Activated CD4-positive, CD25-positive, alpha-beta regulatory T cell (primary cell): ENCODE measurements around the gene PPIL4.

ENCODE experiments used
- DNase-seq, 4 experiments: peaks; one replicate each; lab custom pipeline; 2025; lab: John Stamatoyannopoulos, UW

PPIL4 gene

GRCh38 chr6:149458806-149459205, 87.0 kb downstream of the PPIL4 start:
- no peak for DNase-seq

- no peak for DNase-seq
Measured at GRCh38 chr6:149458196-149458595, 87.6 kb downstream of the PPIL4 start.

GRCh38 chr6:149457316-149457884, 88.4 kb downstream of the PPIL4 start:
- DNase-seq, result no peak

GRCh38 chr6:149456311-149457021, 89.4 kb downstream of the PPIL4 start:
- DNase-seq, result no peak

GRCh38 chr6:149455031-149455732, 90.7 kb downstream of the PPIL4 start:
- no peak for DNase-seq
